ENCODE data around the gene OSTN.

The OSTN gene

GRCh38 chr3:191290311-191291025 lies 91.4 kb downstream of the OSTN start:
- H3K9ac ChIP-seq (ENCODE audit: low read depth, low read length), result no peak overlapping the region
- no peaks in the 10 kb centered on the region for H3K36me3 ChIP-seq (ENCODE audit: insufficient read depth, low read length)
- no peaks in the 10 kb centered on the region for H4K20me1 ChIP-seq (ENCODE audit: insufficient read depth, low read length)
- no peak overlapping the region for H2AFZ ChIP-seq (ENCODE audit: low read depth, low read length)
- H3K27me3 ChIP-seq (ENCODE audit: insufficient read depth, low read length, poor library complexity), result no peaks in the 10 kb centered on the region
- no peak overlapping the region for H3K4me3 ChIP-seq (ENCODE audit: low read depth in 1 of 2, low read length in 2 of 2)
- no peak overlapping the region for H3K4me2 ChIP-seq (ENCODE audit: insufficient read depth, low read length)
- no peak overlapping the region for H3K27ac ChIP-seq (ENCODE audit: low read length)
- no peaks in the 10 kb centered on the region for H3K4me1 ChIP-seq (ENCODE audit: insufficient read depth, low read length)
- no peak for DNase-seq
- ATAC-seq (ENCODE audit: insufficient read depth, low read depth), result no peak
- no peaks in the 10 kb centered on the region for H3K9me3 ChIP-seq (ENCODE audit: insufficient read depth, low read length, severe bottlenecking)
- TF ChIP-seq EZH2 (IDR thresholded peaks at IDR 0.05; ENCODE audit: borderline replicate concordance, low read depth, low read length, severe bottlenecking), result no peak
- no peak for TF ChIP-seq CTCF (IDR thresholded peaks at IDR 0.05; ENCODE audit: borderline replicate concordance, extremely low read depth, low read length, poor library complexity, severe bottlenecking)
- no peaks in the 10 kb centered on the region for H3K79me2 ChIP-seq (ENCODE audit: insufficient read depth, low read length)

GRCh38 chr3:191292243-191293015 lies 93.4 kb downstream of the OSTN start:
- no peaks in the 10 kb centered on the region for H3K9me3 ChIP-seq (ENCODE audit: insufficient read depth, low read length, severe bottlenecking)
- no peak overlapping the region for H3K4me2 ChIP-seq (ENCODE audit: insufficient read depth, low read length)
- H3K9ac ChIP-seq (ENCODE audit: low read depth, low read length), result no peak overlapping the region
- H3K36me3 ChIP-seq (ENCODE audit: insufficient read depth, low read length), result no peaks in the 10 kb centered on the region
- DNase-seq (no peak), ATAC-seq (ENCODE audit: insufficient read depth, low read depth) (no peak)
- H2AFZ ChIP-seq (ENCODE audit: low read depth, low read length), result no peak overlapping the region
- TF ChIP-seq EZH2 (IDR thresholded peaks at IDR 0.05; ENCODE audit: borderline replicate concordance, low read depth, low read length, severe bottlenecking), result no peak
- no peak for TF ChIP-seq CTCF (IDR thresholded peaks at IDR 0.05; ENCODE audit: borderline replicate concordance, extremely low read depth, low read length, poor library complexity, severe bottlenecking)
- no peaks in the 10 kb centered on the region for H4K20me1 ChIP-seq (ENCODE audit: insufficient read depth, low read length)
- H3K4me1 ChIP-seq (ENCODE audit: insufficient read depth, low read length), result no peaks in the 10 kb centered on the region
- no peaks in the 10 kb centered on the region for H3K79me2 ChIP-seq (ENCODE audit: insufficient read depth, low read length)
- H3K27ac ChIP-seq (ENCODE audit: low read length), result no peak overlapping the region
- no peaks in the 10 kb centered on the region for H3K27me3 ChIP-seq (ENCODE audit: insufficient read depth, low read length, poor library complexity)
- H3K4me3 ChIP-seq (ENCODE audit: low read depth in 1 of 2, low read length in 2 of 2), result no peak overlapping the region

GRCh38 chr3:191294291-191294690 lies 95.2 kb downstream of the OSTN start:
- Histone ChIP-seq H2AFZ (ENCODE audit: low read depth, low read length) (no peak overlapping the region), H3K27ac (ENCODE audit: low read length) (no peak overlapping the region), H3K9me3 (ENCODE audit: insufficient read depth, low read length, severe bottlenecking) (no peaks in the 10 kb centered on the region), H3K79me2 (ENCODE audit: insufficient read depth, low read length) (no peaks in the 10 kb centered on the region), H3K4me3 (ENCODE audit: low read depth in 1 of 2, low read length in 2 of 2) (no peak overlapping the region), H3K27me3 (ENCODE audit: insufficient read depth, low read length, poor library complexity) (no peaks in the 10 kb centered on the region), H3K36me3 (ENCODE audit: insufficient read depth, low read length) (no peaks in the 10 kb centered on the region), H4K20me1 (ENCODE audit: insufficient read depth, low read length) (no peaks in the 10 kb centered on the region), H3K4me2 (ENCODE audit: insufficient read depth, low read length) (no peak overlapping the region), H3K4me1 (ENCODE audit: insufficient read depth, low read length) (no peaks in the 10 kb centered on the region), H3K9ac (ENCODE audit: low read depth, low read length) (no peak overlapping the region)
- DNase-seq (no peak), ATAC-seq (ENCODE audit: insufficient read depth, low read depth) (no peak)
- no peak for TF ChIP-seq EZH2 (IDR thresholded peaks at IDR 0.05; ENCODE audit: borderline replicate concordance, low read depth, low read length, severe bottlenecking)
- TF ChIP-seq CTCF (IDR thresholded peaks at IDR 0.05; ENCODE audit: borderline replicate concordance, extremely low read depth, low read length, poor library complexity, severe bottlenecking), result no peak
